ENCODE measurements around the gene RYR3. TPM values are rescaled to one million over a fixed set of nuclear protein-coding genes. Genes with fewer than 3 reads are reported as not detected.

RYR3 gene
- total and polyA plus RNA-seq, 7 experiments from 2014 or later, result 0.10 to 5.3 (median 1.2) TPM; not detected in 3

DNA sequence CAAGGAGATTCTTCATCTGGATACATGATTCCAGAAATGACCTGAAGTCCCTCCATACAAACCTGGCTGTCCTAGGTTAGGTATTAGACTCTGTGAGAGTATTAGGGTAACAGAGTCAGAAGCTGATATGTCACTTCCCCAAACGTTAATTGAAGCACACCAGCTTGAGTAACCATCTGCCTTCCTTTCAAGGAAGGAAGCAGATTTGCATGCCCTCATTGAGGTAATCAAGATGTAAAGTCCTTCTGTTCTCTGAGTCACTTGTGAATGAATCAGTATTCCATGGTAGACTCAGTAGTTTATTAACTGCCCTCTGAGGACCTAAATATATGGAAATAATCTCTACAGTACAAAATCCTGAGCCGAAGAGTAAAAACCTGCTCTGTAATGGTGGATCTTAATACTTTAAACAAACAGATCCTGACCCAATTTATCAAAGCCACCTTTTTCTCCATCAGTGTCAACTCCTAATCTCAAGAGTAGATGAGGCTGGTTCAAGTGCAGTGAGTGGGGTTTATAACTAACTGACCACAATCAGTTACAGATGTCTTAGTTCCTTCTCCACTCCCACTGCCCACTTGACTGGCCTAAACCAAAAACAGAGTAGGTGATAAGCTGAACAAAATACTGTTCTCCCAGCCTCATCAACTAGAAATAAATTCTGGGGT lies 411.4 kb downstream of the RYR3 start:
- Mint-ChIP-seq H3K27me3 (peaks cover 0 to 4% (median 0%) of the 10 kb centered on the region in 5 donors), H3K4me3 (no peak overlapping the region), H3K27ac (no peak overlapping the region), H3K9me3 (no peaks in the 10 kb centered on the region), H3K4me1 (no peaks in the 10 kb centered on the region), H3K36me3 (no peaks in the 10 kb centered on the region)
- Histone ChIP-seq H3K27ac (ENCODE audit: low read depth, low read length) (no peak overlapping the region), H3K4me3 (ENCODE audit: low read length) (no peak overlapping the region), H3K36me3 (ENCODE audit: control insufficient read depth in 2 of 3, insufficient read depth in 3 of 3, low read length in 3 of 3) (no peaks in the 10 kb centered on the region), H3K4me1 (ENCODE audit: control insufficient read depth in 2 of 2, insufficient read depth in 2 of 2, low read length in 2 of 2) (no peaks in the 10 kb centered on the region), H3K27me3 (ENCODE audit: control insufficient read depth in 2 of 2, insufficient read depth in 2 of 2, low read length in 2 of 2) (no peaks in the 10 kb centered on the region), H3K9me3 (ENCODE audit: control insufficient read depth in 2 of 3, low read length in 3 of 3) (no peaks in the 10 kb centered on the region)
- ATAC-seq, result peak; percentile 76
- POLR2A ChIA-PET, result no interaction called here
- intact Hi-C loops (cut with micrococcal nuclease), result no loop called here
- DNase-seq, result no peak
- CTCF ChIA-PET, result interaction anchor here (0.9 kb wide), 1 partner anchor 14 kb away, joined by 3 read pairs; no protein-coding TSS in a partner anchor

DNA sequence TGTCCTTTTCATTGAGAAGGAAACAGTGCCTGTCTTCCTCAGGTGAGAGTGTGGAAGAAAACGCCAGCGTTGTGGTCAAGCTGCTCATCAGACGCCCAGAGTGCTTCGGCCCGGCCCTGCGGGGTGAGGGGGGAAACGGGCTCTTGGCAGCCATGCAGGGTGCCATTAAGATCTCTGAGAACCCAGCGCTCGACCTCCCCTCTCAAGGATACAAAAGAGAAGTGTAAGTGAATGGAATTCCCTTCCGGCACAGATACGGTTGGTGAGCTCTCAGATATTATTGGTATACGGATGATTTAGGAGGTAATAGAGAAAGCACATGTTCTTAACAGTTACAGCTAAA lies 411.9 kb downstream of the RYR3 start:
- no peaks in the 10 kb centered on the region for H3K36me3 ChIP-seq (ENCODE audit: control insufficient read depth in 2 of 3, insufficient read depth in 3 of 3, low read length in 3 of 3)
- H3K36me3 Mint-ChIP-seq, result no peaks in the 10 kb centered on the region
- ATAC-seq (no peak), DNase-seq (no peak)
- no peak overlapping the region for H3K27ac ChIP-seq (ENCODE audit: low read depth, low read length)
- intact Hi-C loops (cut with micrococcal nuclease), result no loop called here
- no peaks in the 10 kb centered on the region for H3K27me3 ChIP-seq (ENCODE audit: control insufficient read depth in 2 of 2, insufficient read depth in 2 of 2, low read length in 2 of 2)
- no peaks in the 10 kb centered on the region for H3K9me3 ChIP-seq (ENCODE audit: control insufficient read depth in 2 of 3, low read length in 3 of 3)
- no peaks in the 10 kb centered on the region for H3K4me1 ChIP-seq (ENCODE audit: control insufficient read depth in 2 of 2, insufficient read depth in 2 of 2, low read length in 2 of 2)
- no peaks in the 10 kb centered on the region for H3K9me3 Mint-ChIP-seq
- H3K4me3 Mint-ChIP-seq, result no peak overlapping the region
- ChIA-PET POLR2A (no interaction called here), CTCF (interaction anchor here (0.9 kb wide), 1 partner anchor 14 kb away, joined by 3 read pairs; no protein-coding TSS in a partner anchor)
- no peaks in the 10 kb centered on the region for H3K4me1 Mint-ChIP-seq
- peaks cover 0 to 4% (median 0%) of the 10 kb centered on the region in 5 donors for H3K27me3 Mint-ChIP-seq
- no peak overlapping the region for H3K4me3 ChIP-seq (ENCODE audit: low read length)
- H3K27ac Mint-ChIP-seq, result no peak overlapping the region

- ATAC-seq (no peak), DNase-seq (no peak)
- no peaks in the 10 kb centered on the region for H3K4me1 ChIP-seq (ENCODE audit: control insufficient read depth in 2 of 2, insufficient read depth in 2 of 2, low read length in 2 of 2)
- H3K4me3 ChIP-seq (ENCODE audit: low read length), result no peak overlapping the region
- intact Hi-C loops (cut with micrococcal nuclease), result no loop called here
- ChIA-PET CTCF (no interaction called here), POLR2A (no interaction called here)
- H3K27ac ChIP-seq (ENCODE audit: low read depth, low read length), result no peak overlapping the region
- no peaks in the 10 kb centered on the region for H3K36me3 Mint-ChIP-seq
- H3K36me3 ChIP-seq (ENCODE audit: control insufficient read depth in 2 of 3, insufficient read depth in 3 of 3, low read length in 3 of 3), result no peaks in the 10 kb centered on the region
- no peaks in the 10 kb centered on the region for H3K9me3 Mint-ChIP-seq
- H3K4me3 Mint-ChIP-seq, result no peak overlapping the region
- H3K27me3 ChIP-seq (ENCODE audit: control insufficient read depth in 2 of 2, insufficient read depth in 2 of 2, low read length in 2 of 2), result no peaks in the 10 kb centered on the region
- no peaks in the 10 kb centered on the region for H3K9me3 ChIP-seq (ENCODE audit: control insufficient read depth in 2 of 3, low read length in 3 of 3)
- H3K27me3 Mint-ChIP-seq, result peaks cover 0 to 4% (median 0%) of the 10 kb centered on the region in 5 donors
- no peak overlapping the region for H3K27ac Mint-ChIP-seq
- H3K4me1 Mint-ChIP-seq, result no peaks in the 10 kb centered on the region
These were observed 413.7 kb downstream of the RYR3 start for GRCh38 chr15:33724321-33725036.

DNA sequence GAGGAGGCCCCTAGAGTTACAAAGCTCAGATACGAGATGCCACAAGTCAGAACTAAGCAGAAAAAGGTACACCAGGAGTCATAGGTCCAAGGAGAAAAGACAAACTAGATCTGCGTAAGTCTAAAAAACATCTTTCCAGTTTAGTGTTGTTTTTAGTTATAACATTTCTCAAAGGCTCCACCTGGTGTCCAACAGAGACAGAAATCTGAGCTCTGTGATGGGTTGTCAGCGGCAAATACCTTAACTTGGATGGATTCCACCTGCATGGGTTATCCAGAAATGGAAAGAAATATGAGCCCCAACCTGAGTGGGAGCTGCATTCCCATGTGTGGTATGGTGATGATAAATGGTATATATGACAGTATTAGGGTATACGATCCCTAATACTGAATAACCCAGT lies 418.9 kb downstream of the RYR3 start:
- Histone ChIP-seq H3K27ac (ENCODE audit: low read depth, low read length) (no peak overlapping the region), H3K36me3 (ENCODE audit: control insufficient read depth in 2 of 3, insufficient read depth in 3 of 3, low read length in 3 of 3) (no peaks in the 10 kb centered on the region), H3K4me1 (ENCODE audit: control insufficient read depth in 2 of 2, insufficient read depth in 2 of 2, low read length in 2 of 2) (no peaks in the 10 kb centered on the region), H3K9me3 (ENCODE audit: control insufficient read depth in 2 of 3, low read length in 3 of 3) (no peaks in the 10 kb centered on the region), H3K4me3 (ENCODE audit: low read length) (no peak overlapping the region), H3K27me3 (ENCODE audit: control insufficient read depth in 2 of 2, insufficient read depth in 2 of 2, low read length in 2 of 2) (no peaks in the 10 kb centered on the region)
- ChIA-PET CTCF (no interaction called here), POLR2A (no interaction called here)
- no peak overlapping the region for H3K4me3 Mint-ChIP-seq
- no peaks in the 10 kb centered on the region for H3K36me3 Mint-ChIP-seq
- peaks cover 0 to 5% (median 0%) of the 10 kb centered on the region in 5 donors for H3K27me3 Mint-ChIP-seq
- peaks cover 0 to 5% (median 0%) of the 10 kb centered on the region in 7 donors for H3K4me1 Mint-ChIP-seq
- H3K9me3 Mint-ChIP-seq, result no peaks in the 10 kb centered on the region
- H3K27ac Mint-ChIP-seq, result no peak overlapping the region
- ATAC-seq, result no peak
- DNase-seq, result no peak
- intact Hi-C loops (cut with micrococcal nuclease), result no loop called here

- Histone ChIP-seq H3K27ac (ENCODE audit: low read depth, low read length) (no peak overlapping the region), H3K36me3 (ENCODE audit: control insufficient read depth in 2 of 3, insufficient read depth in 3 of 3, low read length in 3 of 3) (no peaks in the 10 kb centered on the region), H3K4me3 (ENCODE audit: low read length) (no peak overlapping the region), H3K4me1 (ENCODE audit: control insufficient read depth in 2 of 2, insufficient read depth in 2 of 2, low read length in 2 of 2) (no peaks in the 10 kb centered on the region), H3K9me3 (ENCODE audit: control insufficient read depth in 2 of 3, low read length in 3 of 3) (no peaks in the 10 kb centered on the region), H3K27me3 (ENCODE audit: control insufficient read depth in 2 of 2, insufficient read depth in 2 of 2, low read length in 2 of 2) (no peaks in the 10 kb centered on the region)
- Mint-ChIP-seq H3K36me3 (no peaks in the 10 kb centered on the region), H3K9me3 (no peaks in the 10 kb centered on the region), H3K4me1 (peaks cover 0 to 5% (median 0%) of the 10 kb centered on the region in 7 donors), H3K27me3 (peaks cover 0 to 5% (median 0%) of the 10 kb centered on the region in 5 donors), H3K4me3 (no peak overlapping the region), H3K27ac (no peak overlapping the region)
- ATAC-seq, result no peak
- ChIA-PET POLR2A (no interaction called here), CTCF (no interaction called here)
- no peak for DNase-seq
- intact Hi-C loops (cut with micrococcal nuclease), result no loop called here
These were observed 420.0 kb downstream of the RYR3 start for GRCh38 chr15:33730815-33731214.

DNA sequence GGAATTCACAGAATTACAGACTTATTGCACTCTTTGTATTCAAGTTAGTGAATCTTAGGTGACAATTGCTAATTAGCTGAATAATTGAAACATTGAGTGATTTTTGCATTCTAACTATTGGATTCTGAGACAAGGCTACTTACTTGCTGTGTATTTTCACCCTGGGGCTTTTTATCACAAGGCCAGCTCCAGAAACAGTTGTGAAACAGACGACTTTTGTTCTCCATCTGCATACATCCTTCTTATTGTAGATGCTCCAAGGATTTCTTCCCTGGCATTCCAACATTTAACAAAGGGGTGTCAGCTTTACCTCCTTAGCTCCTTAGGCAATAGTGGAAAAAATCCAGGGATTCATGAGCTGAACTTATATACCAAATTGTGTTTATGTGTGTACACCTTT lies 424.4 kb downstream of the RYR3 start:
- no peak overlapping the region for H3K27ac ChIP-seq (ENCODE audit: low read depth, low read length)
- H3K4me1 Mint-ChIP-seq, result peaks cover 0 to 5% (median 4%) of the 10 kb centered on the region in 7 donors
- no peak for DNase-seq
- H3K9me3 Mint-ChIP-seq, result no peaks in the 10 kb centered on the region
- peaks cover 0 to 4% (median 0%) of the 10 kb centered on the region in 5 donors for H3K27me3 Mint-ChIP-seq
- no peak overlapping the region for H3K4me3 ChIP-seq (ENCODE audit: low read length)
- no peaks in the 10 kb centered on the region for H3K9me3 ChIP-seq (ENCODE audit: control insufficient read depth in 2 of 3, low read length in 3 of 3)
- CTCF ChIA-PET, result no interaction called here
- H3K36me3 ChIP-seq (ENCODE audit: control insufficient read depth in 2 of 3, insufficient read depth in 3 of 3, low read length in 3 of 3), result no peaks in the 10 kb centered on the region
- POLR2A ChIA-PET, result no interaction called here
- no peak overlapping the region for H3K4me3 Mint-ChIP-seq
- H3K4me1 ChIP-seq (ENCODE audit: control insufficient read depth in 2 of 2, insufficient read depth in 2 of 2, low read length in 2 of 2), result no peaks in the 10 kb centered on the region
- H3K27ac Mint-ChIP-seq, result no peak overlapping the region
- no peaks in the 10 kb centered on the region for H3K27me3 ChIP-seq (ENCODE audit: control insufficient read depth in 2 of 2, insufficient read depth in 2 of 2, low read length in 2 of 2)
- ATAC-seq, result no peak
- H3K36me3 Mint-ChIP-seq, result no peaks in the 10 kb centered on the region
- intact Hi-C loops (cut with micrococcal nuclease), result loop anchor here in 1 of 2 donors (1.0 to 5.0 kb wide), 2 partner anchors 229 to 477 kb away; partner anchors contain the start of gene KATNBL1
